Measurements from ENCODE around the gene WDR27.

WDR27 gene

GRCh38 chr6:169498916-169499513, 202.8 kb downstream of the WDR27 start:
- no peak for TF ChIP-seq POLR2A (IDR thresholded peaks at IDR 0.05; ENCODE audit: low read depth, low read length)
- FAIRE-seq, result no peak
- no peak for DNase-seq (ENCODE audit: insufficient read length, low spot score)

GRCh38 chr6:169495601-169496000, 206.2 kb downstream of the WDR27 start:
- DNase-seq (ENCODE audit: insufficient read length, low spot score) (no peak), FAIRE-seq (no peak)
- no peak for TF ChIP-seq POLR2A (IDR thresholded peaks at IDR 0.05; ENCODE audit: low read depth, low read length)

- TF ChIP-seq POLR2A (IDR thresholded peaks at IDR 0.05; ENCODE audit: low read depth, low read length), result no peak
- FAIRE-seq (no peak), DNase-seq (ENCODE audit: insufficient read length, low spot score) (no peak)
Measured at GRCh38 chr6:169494038-169494437, 207.8 kb downstream of the WDR27 start.

GRCh38 chr6:169491482-169491881, 210.3 kb downstream of the WDR27 start:
- no peak for TF ChIP-seq POLR2A (IDR thresholded peaks at IDR 0.05; ENCODE audit: low read depth, low read length)
- DNase-seq (ENCODE audit: insufficient read length, low spot score) (no peak), FAIRE-seq (no peak)

- DNase-seq (ENCODE audit: insufficient read length, low spot score), result no peak
- no peak for TF ChIP-seq POLR2A (IDR thresholded peaks at IDR 0.05; ENCODE audit: low read depth, low read length)
- FAIRE-seq, result no peak
Measured at GRCh38 chr6:169490830-169491229, 211.0 kb downstream of the WDR27 start.

- no peak for DNase-seq (ENCODE audit: insufficient read length, low spot score)
- TF ChIP-seq POLR2A (IDR thresholded peaks at IDR 0.05; ENCODE audit: low read depth, low read length), result no peak
- FAIRE-seq, result no peak
Measured at GRCh38 chr6:169490246-169490641, 211.6 kb downstream of the WDR27 start.

- FAIRE-seq (no peak), DNase-seq (ENCODE audit: insufficient read length, low spot score) (no peak)
Measured at GRCh38 chr6:169489563-169490245, 212.1 kb downstream of the WDR27 start.

GRCh38 chr6:169487579-169488436, 214.0 kb downstream of the WDR27 start:
- DNase-seq (ENCODE audit: insufficient read length, low spot score), result no peak
- FAIRE-seq, result no peak

More at GRCh38 chr6:169489563-169490245, 212.1 kb downstream of the WDR27 start:
- TF ChIP-seq POLR2A (IDR thresholded peaks at IDR 0.05; ENCODE audit: low read depth, low read length), result no peak

GRCh38 chr6:169479783-169480495, 221.9 kb downstream of the WDR27 start:
- no peak for DNase-seq (ENCODE audit: insufficient read length, low spot score)
- no peak for TF ChIP-seq POLR2A (IDR thresholded peaks at IDR 0.05; ENCODE audit: low read depth, low read length)
- FAIRE-seq, result no peak

More at GRCh38 chr6:169487579-169488436, 214.0 kb downstream of the WDR27 start:
- no peak for TF ChIP-seq POLR2A (IDR thresholded peaks at IDR 0.05; ENCODE audit: low read depth, low read length)

- TF ChIP-seq POLR2A (IDR thresholded peaks at IDR 0.05; ENCODE audit: low read depth, low read length), result no peak
- DNase-seq (ENCODE audit: insufficient read length, low spot score) (no peak), FAIRE-seq (no peak)
Measured at GRCh38 chr6:169474362-169474761, 227.5 kb downstream of the WDR27 start.

- no peak for DNase-seq (ENCODE audit: insufficient read length, low spot score)
Measured at GRCh38 chr6:169473663-169474062, 228.2 kb downstream of the WDR27 start.

GRCh38 chr6:169472786-169473416, 228.9 kb downstream of the WDR27 start:
- TF ChIP-seq POLR2A (IDR thresholded peaks at IDR 0.05; ENCODE audit: low read depth, low read length), result no peak
- FAIRE-seq, result no peak
- DNase-seq (ENCODE audit: insufficient read length, low spot score), result no peak

More at GRCh38 chr6:169473663-169474062, 228.2 kb downstream of the WDR27 start:
- TF ChIP-seq POLR2A (IDR thresholded peaks at IDR 0.05; ENCODE audit: low read depth, low read length), result no peak
- FAIRE-seq, result no peak

GRCh38 chr6:169470790-169471189, 231.0 kb downstream of the WDR27 start:
- DNase-seq (ENCODE audit: insufficient read length, low spot score) (no peak), FAIRE-seq (no peak)
- TF ChIP-seq POLR2A (IDR thresholded peaks at IDR 0.05; ENCODE audit: low read depth, low read length), result no peak
